NT2/D1 (cell line): ENCODE measurements around the gene PLEKHF1.

ENCODE experiments used
- DNase-seq: peaks from one replicate; pipeline ENCODE4 v3.0.0-alpha.2; 2011; ENCODE audit warnings: low read depth, low spot score
- H3K27me3 ChIP-seq: 2 replicates; pipeline ENCODE4 v1.6.0; 2011; ENCODE audit warnings: mild to moderate bottlenecking; ENCODE audit not compliant: insufficient read length, insufficient read depth
- H3K36me3 ChIP-seq: 2 replicates; pipeline ENCODE4 v1.6.1; 2011; ENCODE audit warnings: mild to moderate bottlenecking, low read length, mixed read lengths; ENCODE audit not compliant: insufficient read depth, insufficient read length
- H3K4me1 ChIP-seq: 2 replicates; pipeline ENCODE4 v1.5.1; 2011; ENCODE audit not compliant: insufficient read depth, insufficient read length
- H3K4me3 ChIP-seq: 2 replicates; pipeline ENCODE4 v1.5.1; 2011; ENCODE audit warnings: low read depth; ENCODE audit not compliant: insufficient read length
- H3K9ac ChIP-seq: 2 replicates; pipeline ENCODE4 v1.6.0; 2011; ENCODE audit warnings: low read depth; ENCODE audit not compliant: insufficient read length
- H3K9me3 ChIP-seq: 2 replicates; pipeline ENCODE4 v1.5.1; 2011; ENCODE audit warnings: mild to moderate bottlenecking, low read length; ENCODE audit not compliant: insufficient read depth
- SUZ12 ChIP-seq: IDR thresholded peaks from 2 replicates; pipeline ENCODE4 v1.6.1; 2011; ENCODE audit not compliant: insufficient read length, insufficient read depth; ENCODE audit errors: extremely low read depth
- YY1 ChIP-seq: IDR thresholded peaks from 2 replicates; pipeline ENCODE4 v1.6.1; 2011; ENCODE audit not compliant: insufficient read length, insufficient read depth
- ZNF274 ChIP-seq: IDR thresholded peaks from 2 replicates; pipeline ENCODE4 v1.6.1; 2011; ENCODE audit warnings: mild to moderate bottlenecking, low read depth, low read length

The PLEKHF1 gene

DNA sequence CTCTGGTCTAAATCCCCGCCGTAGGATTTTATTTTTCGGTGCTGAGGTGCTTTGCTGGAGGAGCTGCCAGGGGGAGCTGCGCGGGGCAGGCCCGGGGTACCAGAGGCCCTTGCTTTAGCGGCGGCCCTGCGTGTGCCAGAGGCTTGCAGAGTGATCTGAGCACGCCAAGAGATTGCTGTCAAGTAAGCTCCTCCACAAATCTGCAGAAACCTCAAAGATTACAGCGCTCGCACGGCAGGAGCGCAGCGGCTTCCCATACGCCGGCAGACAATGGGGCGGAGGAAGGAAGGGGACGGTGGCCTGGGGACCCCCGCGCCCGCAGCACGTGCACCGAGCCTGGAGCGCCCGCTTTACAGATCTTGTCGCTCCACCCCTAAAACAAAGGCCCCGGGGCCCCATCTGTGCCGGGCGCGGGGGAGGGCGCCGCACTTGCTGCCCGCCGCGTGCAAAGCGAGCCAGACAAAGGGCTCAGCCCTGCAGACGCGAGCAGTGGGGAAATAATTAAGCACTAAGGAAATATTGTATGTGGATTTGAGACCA is 58.9 kb downstream of the PLEKHF1 start:
- TF ChIP-seq ZNF274 (no peak), SUZ12 (no peak), YY1 (no peak)
- H3K4me3 ChIP-seq: no peak overlapping the region
- no peaks in the 10 kb centered on the region for H3K9me3 ChIP-seq
- no peak for DNase-seq
- H3K36me3 ChIP-seq: no peaks in the 10 kb centered on the region
- no peak overlapping the region for H3K9ac ChIP-seq
- H3K4me1 ChIP-seq: no peaks in the 10 kb centered on the region
- no peaks in the 10 kb centered on the region for H3K27me3 ChIP-seq

DNA sequence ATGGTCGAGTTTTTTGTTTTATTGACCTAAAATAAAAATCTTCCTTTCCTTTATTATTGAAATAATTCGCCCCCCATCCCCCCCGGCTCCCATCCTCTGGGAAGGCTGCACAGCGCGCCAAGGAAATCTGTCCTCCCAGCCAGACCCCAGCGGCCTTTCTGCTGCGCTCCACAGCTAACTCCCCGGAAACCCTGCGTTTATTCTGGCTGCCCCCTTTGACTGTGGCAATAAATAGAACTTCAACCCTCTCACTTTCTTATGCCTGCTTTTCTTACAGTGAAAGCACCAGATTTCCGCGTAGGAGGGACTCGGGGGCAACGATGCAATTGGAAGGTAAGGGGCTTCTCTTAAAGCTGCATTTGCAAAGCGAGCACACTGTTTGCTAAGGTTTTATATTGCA is 59.5 kb downstream of the PLEKHF1 start:
- Histone ChIP-seq H3K4me3 (no peak overlapping the region), H3K9ac (no peak overlapping the region)
- DNase-seq: no peak

More for the DNA sequence above, 59.5 kb downstream of the PLEKHF1 start:
- Histone ChIP-seq H3K27me3 (no peaks in the 10 kb centered on the region), H3K36me3 (no peaks in the 10 kb centered on the region), H3K9me3 (no peaks in the 10 kb centered on the region), H3K4me1 (no peaks in the 10 kb centered on the region)
- TF ChIP-seq YY1 (no peak), ZNF274 (no peak), SUZ12 (no peak)
